CD4-positive, alpha-beta T cell (primary cell): ENCODE measurements around the gene SLC30A2. TPM values are rescaled to one million over a fixed set of nuclear protein-coding genes. Genes with fewer than 3 reads are reported as not detected.

Source experiments
- ATAC-seq: fragments of 200-7000 bp; cut with Tn5 transposase; one replicate; pipeline ENCODE4 v1.10.0; 2022; ENCODE audit warnings: mild to moderate bottlenecking; ENCODE audit not compliant: poor library complexity
- CTCF ChIA-PET: fragments of 350-600 bp; sonication (Branson Sonifier 250); formaldehyde crosslinking; loops from one replicate; lab custom pipeline; 2021; ENCODE audit warnings: antibody characterized with exemption, inconsistent platforms; lab: Charles Lee
- POLR2A ChIA-PET: fragments of 350-600 bp; sonication (Branson Sonifier 250); formaldehyde crosslinking; loops from one replicate; lab custom pipeline; 2021; ENCODE audit warnings: antibody characterized with exemption, inconsistent platforms; lab: Charles Lee
- DNase-seq, 14 experiments: peaks; one replicate each; pipeline ENCODE4 v3.0.0-alpha.2; 2013 to 2020; ENCODE audit warnings: mixed read lengths in 2 of 14
- H3K27ac ChIP-seq, 2 donors: one replicate each; pipeline versions ENCODE4 v1.5.1 to v1.7.0; 2013; ENCODE audit warnings: low read length in 2 of 2, low read depth in 1 of 2, mild to moderate bottlenecking in 1 of 2
- H3K27me3 ChIP-seq, 2 experiments: 1 replicate in 1 of 2; 2 replicates in 1 of 2; pipeline versions ENCODE4 v1.6.1 to v1.7.0; 2013; ENCODE audit warnings: low read length in 2 of 2, control low read depth in 1 of 2, mild to moderate bottlenecking in 1 of 2, moderate library complexity in 1 of 2; ENCODE audit not compliant: insufficient read depth in 2 of 2, control insufficient read depth in 1 of 2
- H3K36me3 ChIP-seq: one replicate; pipeline ENCODE4 v1.6.1; 2013; ENCODE audit warnings: low read length, control low read depth; ENCODE audit not compliant: insufficient read depth
- H3K4me1 ChIP-seq: one replicate; pipeline ENCODE4 v1.6.1; 2013; ENCODE audit warnings: low read length, control low read depth; ENCODE audit not compliant: insufficient read depth
- H3K4me3 ChIP-seq: one replicate; pipeline ENCODE4 v1.5.1; 2013; ENCODE audit warnings: mild to moderate bottlenecking, low read length, moderate library complexity
- H3K9me3 ChIP-seq, 2 experiments: 1 replicate in 1 of 2; 2 replicates in 1 of 2; pipeline versions ENCODE4 v1.6.1 to v1.7.0; 2013; ENCODE audit warnings: low read length in 2 of 2, mild to moderate bottlenecking in 2 of 2, control low read depth in 1 of 2, moderate library complexity in 1 of 2; ENCODE audit not compliant: control insufficient read depth in 1 of 2, insufficient read depth in 1 of 2
- H3K27ac Mint-ChIP-seq: one replicate; pipeline ENCODE4 v1.8.0; 2020; ENCODE audit warnings: mixed read lengths
- H3K27me3 Mint-ChIP-seq: one replicate; pipeline ENCODE4 v1.8.0; 2021; ENCODE audit warnings: mixed read lengths
- H3K36me3 Mint-ChIP-seq: one replicate; pipeline ENCODE4 v1.8.0; 2021; ENCODE audit warnings: low read depth, mixed read lengths
- H3K4me1 Mint-ChIP-seq: one replicate; pipeline ENCODE4 v1.8.0; 2021; ENCODE audit warnings: low read depth, mixed read lengths
- H3K4me3 Mint-ChIP-seq: one replicate; pipeline ENCODE4 v1.8.0; 2020; ENCODE audit warnings: mild to moderate bottlenecking, mixed read lengths
- H3K9me3 Mint-ChIP-seq: one replicate; pipeline ENCODE4 v1.8.0; 2020; ENCODE audit warnings: mixed read lengths
- CTCF ChIP-seq: fragments of 200-600 bp; IDR thresholded peaks from one replicate; pipeline ENCODE4 v1.8.0; 2022; ENCODE audit warnings: antibody characterized with exemption, mild to moderate bottlenecking
- intact Hi-C, 2 experiments: fragments of 100-400 bp; cut with DNase I in 1 of 2; cut with micrococcal nuclease in 1 of 2; formaldehyde crosslinking; loops; one replicate each; pipeline versions ENCODE4 v1.15.1 to v1.9.0; 2023 to 2025; cut with DNase I, micrococcal nuclease
- total RNA-seq, 174 experiments: library from RNA in 2 of 174; stranded (reverse) in 2 of 174; gene quantifications; one replicate each; pipeline ENCODE4 v1.2.3 and lab custom pipeline; 2021 to 2026

The SLC30A2 gene
- total RNA-seq, 2 experiments from 2014 or later, result not detected

GRCh38 chr1:26057189-26057588, 11.3 kb upstream of the SLC30A2 start:
- Mint-ChIP-seq H3K4me1 (no peaks in the 10 kb centered on the region), H3K27me3 (peaks cover 38% of the 10 kb centered on the region), H3K36me3 (no peaks in the 10 kb centered on the region), H3K27ac (no peak overlapping the region), H3K4me3 (no peak overlapping the region), H3K9me3 (no peaks in the 10 kb centered on the region)
- no peaks in the 10 kb centered on the region for H3K9me3 ChIP-seq
- no peak overlapping the region for H3K4me3 ChIP-seq
- no peak for DNase-seq
- TF ChIP-seq CTCF, result no peak
- H3K27ac ChIP-seq, result no peak overlapping the region
- H3K36me3 ChIP-seq, result no peaks in the 10 kb centered on the region
- H3K4me1 ChIP-seq, result no peaks in the 10 kb centered on the region
- ChIA-PET POLR2A (no interaction called here), CTCF (no interaction called here)
- H3K27me3 ChIP-seq, result peaks cover 13 to 18% of the 10 kb centered on the region in 2 experiments
- ATAC-seq, result no peak
- intact Hi-C loops, result no loop called here

GRCh38 chr1:26055041-26055440, 9.1 kb upstream of the SLC30A2 start:
- TF ChIP-seq CTCF, result no peak
- ATAC-seq (no peak), DNase-seq (no peak)
- Mint-ChIP-seq H3K36me3 (no peaks in the 10 kb centered on the region), H3K9me3 (no peaks in the 10 kb centered on the region), H3K27me3 (peaks cover 56% of the 10 kb centered on the region), H3K4me1 (no peaks in the 10 kb centered on the region), H3K4me3 (no peak overlapping the region), H3K27ac (no peak overlapping the region)
- H3K36me3 ChIP-seq, result no peaks in the 10 kb centered on the region
- H3K9me3 ChIP-seq, result no peaks in the 10 kb centered on the region
- H3K27me3 ChIP-seq, result peaks cover 12 to 15% of the 10 kb centered on the region in 2 experiments
- CTCF ChIA-PET, result interaction anchor here (1.2 kb wide), 1 partner anchor 210 kb away, joined by 4 read pairs; no protein-coding TSS in a partner anchor
- H3K27ac ChIP-seq, result no peak overlapping the region
- intact Hi-C loops, result no loop called here
- POLR2A ChIA-PET, result no interaction called here
- no peak overlapping the region for H3K4me3 ChIP-seq
- no peaks in the 10 kb centered on the region for H3K4me1 ChIP-seq

- no peaks in the 10 kb centered on the region for H3K4me1 Mint-ChIP-seq
- Histone ChIP-seq H3K36me3 (no peaks in the 10 kb centered on the region), H3K4me1 (no peaks in the 10 kb centered on the region), H3K9me3 (no peaks in the 10 kb centered on the region), H3K4me3 (no peak overlapping the region), H3K27me3 (peaks cover 11 to 15% of the 10 kb centered on the region in 2 experiments), H3K27ac (no peak overlapping the region)
- ATAC-seq, result no peak
- ChIA-PET CTCF (interaction anchor here (1.2 kb wide), 1 partner anchor 209 kb away, joined by 4 read pairs; no protein-coding TSS in a partner anchor), POLR2A (interaction anchor here (0.5 kb wide), 1 partner anchor 805 kb away, joined by 4 read pairs; no protein-coding TSS in a partner anchor)
- no peaks in the 10 kb centered on the region for H3K9me3 Mint-ChIP-seq
- intact Hi-C loops, result no loop called here
- H3K27ac Mint-ChIP-seq, result no peak overlapping the region
- peaks cover 61% of the 10 kb centered on the region for H3K27me3 Mint-ChIP-seq
- DNase-seq, result no peak
- TF ChIP-seq CTCF, result no peak
- no peaks in the 10 kb centered on the region for H3K36me3 Mint-ChIP-seq
- H3K4me3 Mint-ChIP-seq, result no peak overlapping the region
Observed at GRCh38 chr1:26053718-26054560, 8.0 kb upstream of the SLC30A2 start.
